Measurements from ENCODE around the gene SGK2. TPM values are rescaled to one million over a fixed set of nuclear protein-coding genes. Genes with fewer than 3 reads are reported as not detected.
"Not testable (repeated sequence)": the region's sequence is repeated elsewhere in the genome, so short reads cannot be mapped to it uniquely, and the experiment has no call there.

SGK2 gene
- polyA plus RNA-seq, 1 of the 3 experiments (the other 2 are of a cell fraction), result 0.21 TPM

DNA sequence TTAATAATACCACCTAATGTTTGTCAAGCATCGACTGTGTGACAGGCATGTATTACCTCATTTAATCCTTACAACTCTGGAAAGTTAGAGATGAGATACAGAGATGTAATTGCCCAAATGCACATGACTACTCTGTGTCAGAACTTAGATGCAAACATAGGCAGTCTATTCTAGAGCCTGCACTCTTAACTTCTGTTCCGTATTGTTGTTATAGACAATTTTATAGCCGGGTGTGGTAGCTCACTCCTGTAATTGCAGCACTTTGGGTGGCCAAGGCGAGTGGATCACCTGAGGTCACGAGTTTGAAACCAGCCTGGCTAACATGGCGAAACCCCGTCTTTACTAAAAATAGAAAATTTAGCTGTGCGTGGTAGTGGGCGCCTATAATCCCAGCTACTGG, 46.9 kb downstream of the SGK2 start:
- H3K4me1 ChIP-seq (ENCODE audit: control insufficient read depth in 1 of 2, insufficient read depth in 2 of 2, low read depth in 1 of 2, low read length in 1 of 2), result no peaks in the 10 kb centered on the region
- H3K9ac ChIP-seq, result no peak overlapping the region
- no peak overlapping the region for H2AFZ ChIP-seq (ENCODE audit: low read depth)
- no peaks in the 10 kb centered on the region for H3K9me3 ChIP-seq
- H3K36me3 ChIP-seq (replicated peaks in 1 of 2; ENCODE audit: control insufficient read depth in 1 of 2, insufficient read depth in 2 of 2, low read length in 1 of 2), result peaks cover 22 to 25% of the 10 kb centered on the region in 2 experiments
- H3K4me2 ChIP-seq, result no peak overlapping the region
- WGBS (ENCODE audit: low lambda C conversion rate), result 97% methylated on average over 9 of the region's 9 CpGs
- TF ChIP-seq RFX5 (IDR thresholded peaks at IDR 0.05; ENCODE audit: low read length) (no peak), FOXM1 (IDR thresholded peaks at IDR 0.05; ENCODE audit: low read depth) (no peak)
- H4K20me1 ChIP-seq (ENCODE audit: insufficient read depth), result no peaks in the 10 kb centered on the region
- no peaks in the 10 kb centered on the region for H3K27me3 ChIP-seq (ENCODE audit: insufficient read depth)
- POLR2A ChIA-PET, result no interaction called here
- H3K27ac ChIP-seq (ENCODE audit: low read depth in 2 of 2, low read length in 1 of 2), result no peak overlapping the region
- H3K79me2 ChIP-seq (ENCODE audit: insufficient read depth), result no peaks in the 10 kb centered on the region
- no peak overlapping the region for H3K4me3 ChIP-seq (ENCODE audit: low read depth in 2 of 2, low read length in 1 of 2)
- CTCF ChIA-PET, result no interaction called here
- DNase-seq, result no peak
- H3K9me2 ChIP-seq, result no peaks in the 10 kb centered on the region
- no peaks in the 10 kb centered on the region for H3F3A ChIP-seq (replicated peaks; ENCODE audit: insufficient read depth)

DNA sequence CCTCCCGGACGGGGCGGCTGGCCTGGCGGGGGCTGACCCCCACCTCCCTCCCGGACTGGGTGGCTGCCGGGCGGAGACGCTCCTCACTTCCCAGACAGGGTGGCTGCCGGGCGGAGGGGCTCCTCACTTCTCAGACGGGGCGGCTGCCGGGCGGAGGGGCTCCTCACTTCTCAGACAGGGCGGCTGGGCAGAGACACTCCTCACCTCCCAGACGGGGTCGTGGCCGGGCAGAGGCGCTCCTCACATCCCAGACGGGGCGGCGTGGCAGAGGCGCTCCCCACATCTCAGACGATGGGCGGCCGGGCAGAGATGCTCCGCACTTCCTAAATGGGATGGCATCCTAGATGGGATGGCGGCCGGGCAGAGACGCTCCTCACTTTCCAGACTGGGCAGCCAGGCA, 48.5 kb downstream of the SGK2 start:
- H4K20me1 ChIP-seq (ENCODE audit: insufficient read depth); POLR2A ChIA-PET; H3K4me3 ChIP-seq (ENCODE audit: low read depth in 2 of 2, low read length in 1 of 2); H3K9ac ChIP-seq; H3F3A ChIP-seq (replicated peaks; ENCODE audit: insufficient read depth); H3K27ac ChIP-seq (ENCODE audit: low read depth in 2 of 2, low read length in 1 of 2); H3K9me3 ChIP-seq; H3K4me1 ChIP-seq (ENCODE audit: control insufficient read depth in 1 of 2, insufficient read depth in 2 of 2, low read depth in 1 of 2, low read length in 1 of 2); H2AFZ ChIP-seq (ENCODE audit: low read depth); CTCF ChIA-PET; DNase-seq; H3K9me2 ChIP-seq; H3K79me2 ChIP-seq (ENCODE audit: insufficient read depth); H3K4me2 ChIP-seq; H3K27me3 ChIP-seq (ENCODE audit: insufficient read depth): not testable (repeated sequence)
- 100% methylated on average over 11 of the region's 30 CpGs for WGBS (ENCODE audit: low lambda C conversion rate)
- H3K36me3 ChIP-seq (replicated peaks in 1 of 2; ENCODE audit: control insufficient read depth in 1 of 2, insufficient read depth in 2 of 2, low read length in 1 of 2), result peaks cover 21 to 27% of the 10 kb centered on the region in 2 experiments

DNA sequence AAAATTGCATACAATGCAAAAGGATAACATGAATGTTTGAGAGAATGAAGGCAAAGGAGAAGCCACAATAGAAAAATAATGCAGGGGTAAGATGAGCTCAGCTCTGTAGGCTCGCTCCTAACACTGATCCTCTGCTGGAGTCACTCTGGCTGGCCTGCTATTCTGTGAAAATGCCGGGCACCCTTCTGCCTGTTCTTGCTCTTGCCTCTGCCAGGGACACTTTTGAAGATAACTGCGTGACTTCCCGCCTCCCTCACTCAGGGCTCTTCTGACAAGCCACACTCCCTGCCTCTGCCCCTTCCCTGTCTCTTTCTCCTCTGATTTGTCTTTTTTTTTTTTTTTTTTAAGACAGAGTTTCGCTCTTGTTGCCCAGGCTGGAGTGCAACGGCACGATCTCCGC, 72.8 kb downstream of the SGK2 start:
- 92% methylated on average over 8 of the region's 8 CpGs for WGBS (ENCODE audit: low lambda C conversion rate)
- Histone ChIP-seq H4K20me1 (ENCODE audit: insufficient read depth) (no peaks in the 10 kb centered on the region), H2AFZ (ENCODE audit: low read depth) (no peak overlapping the region), H3K9me2 (no peaks in the 10 kb centered on the region), H3K36me3 (replicated peaks in 1 of 2; ENCODE audit: control insufficient read depth in 1 of 2, insufficient read depth in 2 of 2, low read length in 1 of 2) (peaks cover 13 to 32% of the 10 kb centered on the region in 2 experiments), H3K79me2 (ENCODE audit: insufficient read depth) (no peaks in the 10 kb centered on the region), H3K4me3 (ENCODE audit: low read depth in 2 of 2, low read length in 1 of 2) (no peak overlapping the region), H3K4me1 (ENCODE audit: control insufficient read depth in 1 of 2, insufficient read depth in 2 of 2, low read depth in 1 of 2, low read length in 1 of 2) (no peaks in the 10 kb centered on the region), H3K27ac (ENCODE audit: low read depth in 2 of 2, low read length in 1 of 2) (no peak overlapping the region), H3F3A (replicated peaks; ENCODE audit: insufficient read depth) (no peaks in the 10 kb centered on the region), H3K9ac (no peak overlapping the region), H3K27me3 (ENCODE audit: insufficient read depth) (no peaks in the 10 kb centered on the region), H3K9me3 (no peaks in the 10 kb centered on the region), H3K4me2 (no peak overlapping the region)
- no peak for DNase-seq
- ChIA-PET CTCF (no interaction called here), POLR2A (no interaction called here)
- no peak for TF ChIP-seq TCF12 (IDR thresholded peaks at IDR 0.05)
- no peak for TF ChIP-seq SMC3 (IDR thresholded peaks at IDR 0.05; ENCODE audit: low read depth, low read length)
- no peak for TF ChIP-seq FOSL2 (IDR thresholded peaks at IDR 0.05; ENCODE audit: borderline replicate concordance, low read depth)
- TF ChIP-seq FOXJ3 (CRISPR knock-in tag; IDR thresholded peaks at IDR 0.05), result no peak
- TF ChIP-seq, protein P1, sequence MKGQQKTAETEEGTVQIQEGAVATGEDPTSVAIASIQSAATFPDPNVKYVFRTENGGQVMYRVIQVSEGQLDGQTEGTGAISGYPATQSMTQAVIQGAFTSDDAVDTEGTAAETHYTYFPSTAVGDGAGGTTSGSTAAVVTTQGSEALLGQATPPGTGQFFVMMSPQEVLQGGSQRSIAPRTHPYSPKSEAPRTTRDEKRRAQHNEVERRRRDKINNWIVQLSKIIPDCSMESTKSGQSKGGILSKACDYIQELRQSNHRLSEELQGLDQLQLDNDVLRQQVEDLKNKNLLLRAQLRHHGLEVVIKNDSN (IDR thresholded peaks at IDR 0.05; ENCODE audit: borderline replicate concordance, low read depth), result no peak
- TF ChIP-seq NFIC (IDR thresholded peaks at IDR 0.05; ENCODE audit: borderline replicate concordance), result no peak
- TF ChIP-seq RCOR1 (IDR thresholded peaks at IDR 0.05; ENCODE audit: low read length), result no peak
- no peak for TF ChIP-seq SIN3A (IDR thresholded peaks at IDR 0.05; ENCODE audit: borderline replicate concordance, low read depth, low read length)
- TF ChIP-seq, protein P2, sequence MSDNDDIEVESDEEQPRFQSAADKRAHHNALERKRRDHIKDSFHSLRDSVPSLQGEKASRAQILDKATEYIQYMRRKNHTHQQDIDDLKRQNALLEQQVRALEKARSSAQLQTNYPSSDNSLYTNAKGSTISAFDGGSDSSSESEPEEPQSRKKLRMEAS (IDR thresholded peaks at IDR 0.05; ENCODE audit: low read depth), result no peak
- TF ChIP-seq MXI1 (IDR thresholded peaks at IDR 0.05; ENCODE audit: low read depth, low read length), result no peak
- TF ChIP-seq, protein P3, sequence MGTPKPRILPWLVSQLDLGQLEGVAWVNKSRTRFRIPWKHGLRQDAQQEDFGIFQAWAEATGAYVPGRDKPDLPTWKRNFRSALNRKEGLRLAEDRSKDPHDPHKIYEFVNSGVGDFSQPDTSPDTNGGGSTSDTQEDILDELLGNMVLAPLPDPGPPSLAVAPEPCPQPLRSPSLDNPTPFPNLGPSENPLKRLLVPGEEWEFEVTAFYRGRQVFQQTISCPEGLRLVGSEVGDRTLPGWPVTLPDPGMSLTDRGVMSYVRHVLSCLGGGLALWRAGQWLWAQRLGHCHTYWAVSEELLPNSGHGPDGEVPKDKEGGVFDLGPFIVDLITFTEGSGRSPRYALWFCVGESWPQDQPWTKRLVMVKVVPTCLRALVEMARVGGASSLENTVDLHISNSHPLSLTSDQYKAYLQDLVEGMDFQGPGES (IDR thresholded peaks at IDR 0.05; ENCODE audit: low read depth, low read length), result no peak
- TF ChIP-seq RAD21 (IDR thresholded peaks at IDR 0.05; ENCODE audit: low read length), result no peak
- TF ChIP-seq YY1 (IDR thresholded peaks at IDR 0.05; ENCODE audit: low read depth), result no peak
